NT2/D1 (cell line): ENCODE results near the gene EIF4EBP3.
"Not testable (repeated sequence)": the region's sequence is repeated elsewhere in the genome, so short reads cannot be mapped to it uniquely, and the experiment has no call there.

ENCODE experiments used
- DNase-seq: peaks from one replicate; pipeline ENCODE4 v3.0.0-alpha.2; 2011; ENCODE audit warnings: low read depth, low spot score
- H3K27me3 ChIP-seq: 2 replicates; pipeline ENCODE4 v1.6.0; 2011; ENCODE audit warnings: mild to moderate bottlenecking; ENCODE audit not compliant: insufficient read length, insufficient read depth
- H3K36me3 ChIP-seq: 2 replicates; pipeline ENCODE4 v1.6.1; 2011; ENCODE audit warnings: mild to moderate bottlenecking, low read length, mixed read lengths; ENCODE audit not compliant: insufficient read depth, insufficient read length
- H3K4me1 ChIP-seq: 2 replicates; pipeline ENCODE4 v1.5.1; 2011; ENCODE audit not compliant: insufficient read depth, insufficient read length
- H3K4me3 ChIP-seq: 2 replicates; pipeline ENCODE4 v1.5.1; 2011; ENCODE audit warnings: low read depth; ENCODE audit not compliant: insufficient read length
- H3K9ac ChIP-seq: 2 replicates; pipeline ENCODE4 v1.6.0; 2011; ENCODE audit warnings: low read depth; ENCODE audit not compliant: insufficient read length
- H3K9me3 ChIP-seq: 2 replicates; pipeline ENCODE4 v1.5.1; 2011; ENCODE audit warnings: mild to moderate bottlenecking, low read length; ENCODE audit not compliant: insufficient read depth
- SUZ12 ChIP-seq: IDR thresholded peaks from 2 replicates; pipeline ENCODE4 v1.6.1; 2011; ENCODE audit not compliant: insufficient read length, insufficient read depth; ENCODE audit errors: extremely low read depth
- YY1 ChIP-seq: IDR thresholded peaks from 2 replicates; pipeline ENCODE4 v1.6.1; 2011; ENCODE audit not compliant: insufficient read length, insufficient read depth
- ZNF274 ChIP-seq: IDR thresholded peaks from 2 replicates; pipeline ENCODE4 v1.6.1; 2011; ENCODE audit warnings: mild to moderate bottlenecking, low read depth, low read length

Gene EIF4EBP3

DNA sequence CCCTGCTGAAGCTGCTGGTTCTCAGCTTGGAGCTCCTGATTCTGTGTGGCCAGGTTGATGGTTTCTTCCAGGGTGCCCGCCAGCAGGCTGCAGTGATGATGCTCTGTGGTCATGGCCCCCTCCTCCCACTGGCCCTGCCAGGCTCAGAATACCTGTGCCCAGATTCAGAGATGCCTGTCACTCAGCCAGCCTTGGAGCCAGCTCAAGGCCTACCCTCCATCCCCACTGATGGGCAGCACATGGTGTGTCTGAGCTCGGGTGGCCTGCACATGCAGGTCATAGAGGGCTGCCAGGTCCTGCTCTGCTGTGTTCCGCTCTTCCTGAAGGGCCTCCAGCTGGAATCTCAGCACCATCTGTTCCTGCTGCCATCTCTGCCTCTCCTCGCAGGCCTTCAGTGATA is 22.6 kb downstream of the EIF4EBP3 start:
- no peaks in the 10 kb centered on the region for H3K27me3 ChIP-seq
- H3K9ac ChIP-seq, result no peak overlapping the region
- TF ChIP-seq SUZ12, result no peak
- no peak for TF ChIP-seq YY1
- TF ChIP-seq ZNF274, result no peak
- no peak for DNase-seq
- peaks cover 11% of the 10 kb centered on the region for H3K4me1 ChIP-seq
- no peak overlapping the region for H3K4me3 ChIP-seq
- H3K9me3 ChIP-seq, result no peaks in the 10 kb centered on the region
- peaks cover 36% of the 10 kb centered on the region for H3K36me3 ChIP-seq

DNA sequence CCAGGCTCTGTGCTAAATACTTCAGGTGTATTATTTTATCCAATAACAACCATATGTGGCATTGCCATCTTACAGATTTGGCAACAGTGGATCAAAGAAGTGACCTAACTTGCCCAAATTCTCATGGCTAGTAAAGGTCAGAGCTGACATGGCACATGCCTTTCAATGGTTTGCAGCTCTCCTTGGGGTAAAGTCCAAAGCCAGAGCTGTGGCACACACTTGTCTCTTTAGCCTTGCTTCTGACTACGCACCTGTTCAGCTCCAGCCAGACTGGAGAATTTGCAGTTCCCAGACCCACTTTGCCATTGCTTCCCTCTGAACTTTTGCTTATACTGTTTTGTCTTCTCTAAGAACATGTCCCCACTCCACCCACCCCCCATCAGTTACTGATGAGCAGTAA is 23.0 kb downstream of the EIF4EBP3 start:
- Histone ChIP-seq H3K9ac (no peak overlapping the region), H3K4me1 (peaks cover 11% of the 10 kb centered on the region), H3K36me3 (peaks cover 36% of the 10 kb centered on the region), H3K27me3 (no peaks in the 10 kb centered on the region), H3K9me3 (no peaks in the 10 kb centered on the region), H3K4me3 (no peak overlapping the region)
- TF ChIP-seq YY1, result no peak
- no peak for TF ChIP-seq SUZ12
- no peak for TF ChIP-seq ZNF274
- no peak for DNase-seq

DNA sequence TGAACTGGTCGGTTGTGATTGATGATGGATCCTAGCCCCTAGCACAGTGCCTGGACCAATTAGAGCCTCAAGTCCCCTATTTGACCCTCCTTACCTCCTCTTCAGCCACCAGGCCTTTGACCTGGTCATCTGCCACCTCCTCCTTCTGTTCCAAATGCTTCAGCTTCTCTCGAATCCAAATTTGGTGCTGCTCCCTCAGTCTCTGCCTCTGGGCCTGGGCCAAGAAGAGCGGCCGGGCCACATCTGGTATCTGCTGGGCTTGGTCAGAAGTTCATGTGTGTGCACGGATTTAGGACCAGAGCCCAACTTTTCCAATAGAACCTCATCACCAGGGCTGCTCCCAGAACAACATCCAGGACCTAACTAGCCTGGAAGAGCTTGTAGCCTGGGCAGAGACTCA is 23.6 kb downstream of the EIF4EBP3 start:
- Histone ChIP-seq H3K27me3 (no peaks in the 10 kb centered on the region), H3K4me1 (peaks cover 10% of the 10 kb centered on the region), H3K9me3 (no peaks in the 10 kb centered on the region), H3K4me3 (no peak overlapping the region), H3K36me3 (peaks cover 32% of the 10 kb centered on the region), H3K9ac (no peak overlapping the region)
- TF ChIP-seq YY1 (no peak), SUZ12 (no peak), ZNF274 (no peak)
- DNase-seq, result no peak

DNA sequence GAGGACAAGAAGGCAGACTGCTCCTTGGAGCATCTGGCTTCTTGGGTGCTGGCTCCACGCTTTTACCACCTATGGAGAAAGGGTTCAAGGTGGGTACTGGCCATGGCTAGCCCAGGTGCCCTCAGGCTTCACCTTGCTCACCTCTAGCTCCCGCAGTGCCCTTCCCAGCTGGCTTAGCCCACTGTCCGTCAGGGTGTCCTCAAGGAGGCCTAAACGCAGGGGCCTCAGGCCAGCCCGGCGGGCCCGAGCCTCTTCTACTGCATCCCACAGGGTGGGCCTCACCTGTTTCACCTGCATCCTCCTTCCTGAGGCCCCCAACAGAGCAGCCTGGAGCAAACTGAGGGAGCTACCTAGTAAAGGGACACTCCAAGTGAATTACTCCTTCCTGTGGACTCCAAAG is 26.2 kb downstream of the EIF4EBP3 start:
- no peak for TF ChIP-seq ZNF274
- TF ChIP-seq SUZ12, result no peak
- no peak for TF ChIP-seq YY1
- peaks cover 3% of the 10 kb centered on the region for H3K4me1 ChIP-seq
- H3K9ac ChIP-seq, result no peak overlapping the region
- no peaks in the 10 kb centered on the region for H3K9me3 ChIP-seq
- DNase-seq, result no peak
- no peaks in the 10 kb centered on the region for H3K27me3 ChIP-seq
- H3K4me3 ChIP-seq, result no peak overlapping the region
- peaks cover 8% of the 10 kb centered on the region for H3K36me3 ChIP-seq

DNA sequence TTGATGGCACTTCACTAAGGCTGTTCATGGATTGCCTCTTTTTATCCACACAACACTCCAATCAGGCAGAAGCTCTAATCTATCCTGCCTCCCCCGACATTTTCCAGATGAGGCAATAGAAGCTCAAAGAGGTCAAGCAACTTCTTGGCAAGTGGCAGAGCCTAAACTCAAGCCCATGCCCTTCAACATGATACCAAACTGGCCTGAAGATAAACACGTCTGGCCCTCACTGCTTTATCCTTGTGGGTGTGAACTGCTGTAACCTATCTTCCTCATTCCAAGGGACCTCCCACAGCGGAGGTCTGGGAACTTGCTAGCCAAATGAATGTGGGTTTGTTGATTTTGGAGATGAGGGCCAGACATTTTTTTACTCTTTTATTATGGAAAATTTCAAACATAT is 26.7 kb downstream of the EIF4EBP3 start:
- Histone ChIP-seq H3K27me3 (no peaks in the 10 kb centered on the region), H3K4me3 (no peak overlapping the region), H3K4me1 (peaks cover 2% of the 10 kb centered on the region), H3K9me3 (no peaks in the 10 kb centered on the region), H3K36me3 (peaks cover 8% of the 10 kb centered on the region), H3K9ac (no peak overlapping the region)
- TF ChIP-seq ZNF274 (no peak), SUZ12 (no peak), YY1 (no peak)
- DNase-seq, result no peak

DNA sequence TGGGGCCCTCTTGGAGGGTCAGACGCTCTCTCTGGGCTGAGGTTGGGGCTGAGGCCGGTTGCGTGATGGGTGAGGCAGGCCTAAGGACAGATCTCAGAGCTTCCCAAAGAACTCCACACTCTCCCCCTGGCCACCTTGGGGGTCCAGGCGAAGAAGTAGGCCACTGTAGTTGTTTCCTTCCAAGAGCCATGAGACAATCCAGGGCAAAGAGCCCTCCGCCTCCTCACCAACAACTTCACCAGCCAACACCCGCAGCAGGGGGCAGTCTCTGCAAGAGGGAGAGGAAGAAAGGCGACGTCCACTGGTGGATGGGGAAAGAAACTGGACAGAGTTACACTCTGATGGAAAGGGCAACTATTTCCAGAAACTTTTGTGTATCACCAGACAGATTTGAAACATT is 27.8 kb downstream of the EIF4EBP3 start:
- H3K27me3 ChIP-seq, result no peaks in the 10 kb centered on the region
- no peak for DNase-seq
- H3K36me3 ChIP-seq, result peaks cover 3% of the 10 kb centered on the region
- TF ChIP-seq SUZ12 (no peak), ZNF274 (no peak), YY1 (no peak)
- peaks cover 2% of the 10 kb centered on the region for H3K4me1 ChIP-seq
- no peak overlapping the region for H3K9ac ChIP-seq
- H3K4me3 ChIP-seq, result no peak overlapping the region
- H3K9me3 ChIP-seq, result no peaks in the 10 kb centered on the region

DNA sequence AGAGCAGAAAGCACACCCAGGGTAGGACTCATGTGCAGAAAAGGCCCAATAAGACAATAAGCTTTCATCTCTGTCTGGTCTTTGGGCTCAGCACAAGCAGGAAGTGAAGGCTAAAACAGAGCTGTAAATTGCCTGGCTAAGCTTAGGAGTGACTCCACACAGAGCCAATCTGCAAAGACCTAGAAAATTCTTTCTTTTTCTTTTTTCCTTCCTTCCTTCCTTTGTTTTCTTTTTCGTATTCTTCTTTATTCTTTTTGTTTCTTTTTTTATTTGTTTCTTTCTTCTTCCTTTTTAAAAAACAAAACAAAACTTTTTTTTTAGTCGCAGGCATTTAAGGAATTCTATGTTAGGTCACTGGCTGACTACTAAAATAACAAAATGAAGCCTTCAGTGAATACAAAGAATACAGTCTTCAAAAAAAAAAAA is 29.3 kb downstream of the EIF4EBP3 start:
- H3K9ac ChIP-seq, result no peak overlapping the region

DNA sequence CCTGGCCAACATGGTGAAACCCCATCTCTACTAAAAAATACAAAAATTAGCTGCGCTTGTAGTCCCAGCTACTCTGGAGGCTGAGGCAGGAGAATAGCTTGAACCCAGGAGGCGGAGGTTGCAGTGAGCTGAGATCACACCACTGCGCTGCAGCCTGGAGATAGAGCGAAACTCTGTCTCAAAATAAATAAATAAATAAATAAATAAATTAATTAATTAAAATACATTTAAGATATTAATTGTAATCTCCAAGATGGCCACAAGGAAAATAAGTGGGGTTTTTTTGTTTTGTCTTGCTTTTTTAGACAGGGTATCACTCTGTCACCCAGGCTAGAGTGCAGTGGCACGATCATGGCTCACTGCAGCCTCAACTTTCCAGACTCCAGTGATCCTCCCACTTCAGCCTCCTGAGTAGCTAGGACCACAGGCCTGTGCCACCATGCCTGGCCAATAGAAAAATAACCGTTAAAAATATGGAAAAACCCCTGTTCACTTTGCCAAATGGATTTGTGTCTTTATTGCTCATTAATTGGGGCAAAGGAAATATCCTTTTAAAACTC is 31.8 kb downstream of the EIF4EBP3 start:
- H3K27me3 ChIP-seq, H3K9ac ChIP-seq, H3K4me1 ChIP-seq, DNase-seq, H3K36me3 ChIP-seq, H3K4me3 ChIP-seq, H3K9me3 ChIP-seq: not testable (repeated sequence)

More for the DNA sequence above, 29.3 kb downstream of the EIF4EBP3 start:
- TF ChIP-seq YY1, result no peak
- TF ChIP-seq ZNF274, result no peak
- no peak for TF ChIP-seq SUZ12
- H3K4me1 ChIP-seq, result peaks cover 2% of the 10 kb centered on the region
- DNase-seq, result no peak
- H3K27me3 ChIP-seq, result no peaks in the 10 kb centered on the region
- no peaks in the 10 kb centered on the region for H3K9me3 ChIP-seq
- no peak overlapping the region for H3K4me3 ChIP-seq
- H3K36me3 ChIP-seq, result no peaks in the 10 kb centered on the region
